Activated T-helper 1 cell treated with Interleukin-2 at 50 U/mL for 16 hours (primary cell): ENCODE data around the gene VDAC1.

Experiments
- DNase-seq: peaks from one replicate; pipeline ENCODE4 v3.0.0-alpha.2; 2020; ENCODE audit warnings: low read depth

Gene VDAC1

GRCh38 chr5:134024811-134025210, 20.0 kb upstream of the VDAC1 start:
- DNase-seq: no peak

DNA sequence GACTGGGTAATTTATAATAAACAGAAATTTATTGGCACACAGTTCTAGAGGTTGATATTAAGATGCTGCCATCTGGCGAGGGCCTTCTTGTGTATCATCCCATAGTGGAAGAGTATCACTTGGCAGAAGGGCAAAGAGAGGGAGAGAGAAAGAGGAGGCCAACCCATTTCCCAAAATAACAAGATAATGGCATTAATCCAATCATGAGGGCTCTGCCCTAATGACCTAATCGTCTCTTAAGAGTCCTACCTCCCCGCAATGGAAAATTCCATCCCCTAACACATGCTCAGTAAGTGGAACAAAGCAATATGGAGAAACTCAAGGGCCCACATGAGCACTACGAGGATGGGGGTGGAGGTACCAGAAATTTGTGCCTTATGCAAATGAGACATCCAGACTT, 17.6 kb upstream of the VDAC1 start:
- DNase-seq: no peak

DNA sequence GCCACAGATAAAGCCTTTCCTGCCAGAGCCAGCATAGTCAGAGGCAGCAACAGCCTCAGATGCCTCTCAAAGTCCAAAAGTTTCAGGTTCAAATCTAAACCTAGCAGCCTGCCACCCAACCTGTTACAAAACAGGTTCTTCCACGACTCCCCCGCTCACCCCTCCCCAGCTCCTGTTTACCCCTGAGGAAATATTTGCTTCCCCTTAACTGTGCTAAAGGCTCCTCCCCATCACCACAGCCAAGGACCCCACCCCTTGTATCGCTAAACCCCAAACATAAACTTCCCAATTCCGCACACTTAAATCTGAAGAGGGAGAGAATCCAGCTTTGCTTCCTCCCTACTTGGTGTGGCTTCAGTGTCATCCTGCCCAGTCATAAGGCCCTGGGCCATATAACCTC, 15.4 kb upstream of the VDAC1 start:
- no peak for DNase-seq

GRCh38 chr5:134019636-134020035, 14.9 kb upstream of the VDAC1 start:
- DNase-seq: no peak

GRCh38 chr5:134018986-134019316, 14.2 kb upstream of the VDAC1 start:
- no peak for DNase-seq

GRCh38 chr5:134018154-134018985, 13.6 kb upstream of the VDAC1 start:
- no peak for DNase-seq

DNA sequence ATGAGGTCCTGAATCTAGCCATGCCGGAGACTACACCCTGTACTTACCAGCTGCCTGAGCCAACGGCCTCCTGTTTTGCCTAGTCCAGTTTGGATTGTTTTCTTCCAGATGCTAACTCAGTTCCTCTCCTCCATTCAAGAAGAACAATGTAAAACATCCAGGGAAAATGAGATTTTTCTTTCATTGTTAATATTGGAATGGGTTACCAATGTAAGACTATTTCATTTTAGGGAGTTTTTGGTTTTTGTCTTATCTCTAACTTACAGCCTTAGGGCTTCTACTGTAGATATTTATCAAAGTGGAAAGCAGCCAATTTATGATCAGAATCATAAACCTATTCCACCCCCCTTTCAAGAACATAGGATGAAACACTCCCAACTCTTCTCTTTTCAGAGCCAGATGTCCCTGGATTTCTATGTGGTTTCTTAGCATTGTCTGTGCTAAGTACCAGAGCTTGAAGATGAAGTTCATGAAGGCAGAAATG, 3.5 kb upstream of the VDAC1 start:
- no peak for DNase-seq

DNA sequence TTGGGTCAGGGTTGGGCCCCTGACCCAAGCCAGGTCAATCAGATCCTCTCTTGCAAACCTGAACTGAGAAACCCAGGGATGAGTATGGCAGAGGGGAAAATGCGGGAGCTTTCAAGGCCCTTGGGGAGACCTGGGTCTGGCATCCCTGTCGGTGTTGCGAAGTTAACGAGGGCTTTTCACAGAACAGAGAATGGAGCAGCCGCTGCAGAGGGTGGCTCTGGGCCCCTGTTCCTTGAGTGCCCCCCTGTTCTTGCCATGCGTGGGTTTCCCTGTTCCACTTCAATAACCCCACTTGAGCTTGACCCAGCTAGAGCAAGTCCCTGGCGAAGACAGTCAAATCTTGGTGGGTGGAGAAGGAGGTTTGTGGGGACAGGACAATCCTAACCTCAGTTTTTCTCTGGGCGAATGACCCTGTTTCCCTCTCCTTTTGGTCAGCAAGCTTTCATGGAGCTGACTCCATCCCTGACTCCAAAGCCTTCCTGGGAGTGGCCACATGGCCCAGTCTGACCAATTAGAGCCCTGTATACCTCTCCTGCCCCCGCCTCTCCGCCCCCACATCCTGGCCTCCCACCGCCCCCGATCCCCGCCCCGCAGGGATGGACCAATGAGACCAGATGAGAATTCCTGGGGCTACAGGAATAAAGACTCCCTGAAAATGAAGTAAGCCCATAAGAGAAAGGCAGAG, 2.9 kb upstream of the VDAC1 start:
- DNase-seq: no peak

DNA sequence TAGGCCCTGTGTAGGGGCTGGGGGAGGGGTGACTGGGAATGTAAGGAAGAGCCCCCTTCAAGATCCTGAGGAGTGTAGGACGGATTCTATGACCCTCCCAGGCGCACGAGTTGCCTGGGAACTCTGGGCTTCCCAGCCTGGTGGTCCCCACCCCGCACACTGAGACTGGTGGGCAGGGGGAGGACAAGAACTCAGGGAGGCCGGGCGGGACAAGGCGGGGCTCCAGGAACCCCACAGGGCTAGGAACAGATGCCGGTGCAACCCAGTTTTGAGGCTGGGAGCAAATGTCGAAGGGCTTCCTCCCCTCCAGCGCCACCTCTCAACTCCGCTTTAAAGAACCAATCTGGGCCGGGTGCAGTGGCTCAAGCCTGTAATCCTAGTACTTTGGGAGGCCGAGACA, 1.3 kb upstream of the VDAC1 start:
- no peak for DNase-seq

DNA sequence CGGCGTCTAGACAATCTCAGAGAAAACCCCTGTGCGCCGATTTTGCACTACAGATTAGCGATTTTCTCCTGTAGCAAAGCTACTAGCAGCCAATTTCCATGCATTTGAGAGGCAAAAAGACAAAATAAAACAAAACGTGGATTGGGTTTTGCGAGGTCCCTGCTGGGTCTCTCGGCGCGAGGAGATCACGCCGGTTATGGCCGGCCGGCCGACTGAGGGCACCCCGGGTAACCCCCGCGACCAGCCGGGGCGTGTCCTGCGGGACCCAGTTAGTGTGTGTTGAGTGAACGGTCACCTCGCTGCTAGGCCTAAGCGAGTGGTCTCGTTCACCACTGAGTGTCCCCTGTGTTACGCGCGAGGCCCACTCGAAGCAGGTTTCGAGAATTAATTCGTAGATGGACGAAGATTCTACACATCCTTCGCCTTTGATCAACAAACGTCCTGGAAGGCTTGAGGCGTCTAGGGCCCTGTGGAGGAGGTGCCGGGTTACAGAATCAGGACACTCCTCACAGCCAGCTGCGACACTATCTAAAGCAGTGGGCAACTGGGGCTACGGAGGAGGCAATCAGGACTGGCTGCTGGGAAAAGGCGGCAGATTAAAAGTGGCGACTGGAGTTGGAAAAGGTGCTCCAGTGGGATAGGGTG, 764 bp upstream of the VDAC1 start:
- DNase-seq: no peak

DNA sequence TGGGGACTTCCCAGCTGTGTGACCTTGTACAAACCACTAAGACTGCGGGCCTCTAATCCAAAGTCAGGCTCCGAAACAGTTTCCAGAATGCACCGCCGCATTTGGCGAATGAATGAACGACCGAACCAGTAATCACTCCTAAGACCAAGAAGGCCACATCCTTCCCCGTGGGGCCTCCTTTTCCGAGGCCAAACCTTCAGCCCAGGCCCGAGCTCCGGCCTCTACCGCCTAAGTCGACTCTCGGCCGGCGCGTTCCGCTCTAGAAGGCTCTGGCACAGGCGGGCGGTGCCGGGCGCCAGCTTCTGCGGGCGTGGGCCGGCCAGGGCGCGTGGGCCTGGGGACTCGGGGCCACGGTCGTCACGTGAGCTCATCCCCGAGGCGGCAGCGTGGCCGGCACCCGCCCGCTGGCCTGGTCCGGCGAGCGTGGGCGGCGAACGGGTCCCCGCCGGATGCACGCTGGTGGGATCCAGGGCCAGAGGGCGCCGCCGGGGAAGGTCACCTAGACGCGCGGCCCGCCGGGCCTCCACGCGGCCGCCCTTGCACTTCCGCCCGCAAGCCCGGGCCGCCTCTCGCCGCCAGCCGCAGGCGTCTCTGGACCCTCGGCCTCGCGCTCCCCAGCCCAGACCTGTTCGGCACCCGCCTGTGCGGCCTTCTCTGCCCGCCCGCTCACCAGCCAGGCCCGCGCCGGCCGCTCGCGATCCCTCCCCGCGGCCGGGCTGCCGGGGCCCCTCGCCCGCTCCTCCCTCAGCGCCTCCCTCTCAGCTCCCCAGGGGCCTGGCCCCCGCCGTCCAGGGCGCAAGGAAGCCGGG, 754 bp downstream of the VDAC1 start:
- DNase-seq: peak; percentile 16

DNA sequence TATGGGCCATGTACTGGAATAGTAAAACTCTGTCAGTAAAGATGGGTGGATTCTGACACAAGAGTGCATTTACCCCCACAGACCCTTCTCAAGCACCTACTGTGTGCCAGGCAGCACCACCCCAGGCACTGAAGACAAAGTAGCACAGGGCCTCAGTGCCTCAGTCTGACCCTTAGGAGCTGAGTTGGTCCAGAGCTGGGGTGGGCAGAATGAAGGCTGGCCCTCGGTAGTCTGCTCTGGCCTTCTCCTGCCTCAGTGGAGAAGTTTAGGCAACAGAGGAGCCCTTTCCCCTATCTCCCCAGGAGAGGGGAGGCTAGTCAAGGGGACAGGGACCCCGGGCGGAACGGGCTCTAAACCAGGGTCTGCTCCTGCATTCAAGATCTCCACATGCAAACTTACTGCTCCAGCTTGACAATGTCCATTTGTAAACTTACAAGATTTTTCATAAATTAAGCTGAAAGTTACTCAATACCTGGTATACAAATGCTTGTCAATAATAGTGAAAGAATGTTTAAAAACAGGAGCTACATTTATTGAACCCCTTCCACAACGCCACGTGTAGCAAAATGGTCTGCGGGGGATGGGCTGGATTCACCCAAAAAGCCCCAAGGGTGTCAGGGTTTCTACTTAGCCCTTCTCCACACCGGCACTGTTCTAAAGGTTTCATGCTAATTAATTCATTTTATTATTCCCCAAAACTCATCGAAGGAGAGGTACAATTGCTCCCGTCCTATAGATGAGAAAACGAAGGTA, 1.5 kb downstream of the VDAC1 start:
- DNase-seq: no peak

DNA sequence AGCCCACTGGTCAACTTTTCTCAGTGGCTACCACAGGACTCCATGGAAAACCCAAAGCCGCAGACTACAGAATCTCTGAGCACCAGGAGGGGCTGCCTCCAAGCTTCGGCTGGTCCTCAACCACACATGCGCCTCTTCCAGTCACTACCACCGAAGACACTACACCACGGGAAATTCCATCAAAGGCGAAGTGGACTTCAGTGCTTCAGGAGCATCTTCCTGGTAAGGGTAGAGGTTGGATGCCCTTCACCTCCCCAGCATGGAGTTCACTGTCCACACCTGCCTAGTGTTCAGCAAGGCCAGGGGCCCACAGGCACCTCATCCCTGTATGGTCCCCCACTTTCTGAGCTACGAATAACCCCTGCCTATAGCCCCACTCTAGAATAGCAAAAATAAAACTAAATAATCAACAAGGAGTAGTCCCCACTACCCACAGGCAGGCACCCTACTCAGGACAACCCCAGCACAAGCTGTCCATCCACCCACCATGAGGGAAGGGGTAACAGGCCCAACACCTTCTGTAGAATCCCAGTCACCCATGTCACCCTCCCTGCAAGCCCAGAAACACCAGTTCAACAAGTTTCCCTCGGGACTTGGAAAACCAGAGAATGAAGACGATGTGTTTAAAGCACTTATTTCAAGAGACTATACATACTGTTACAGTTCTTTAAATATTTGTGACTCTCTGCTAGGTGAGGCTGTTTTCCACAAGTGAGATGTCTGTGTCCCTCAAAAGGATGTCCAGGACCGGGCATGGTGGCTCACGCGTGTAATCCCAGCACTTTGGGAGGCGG, 2.6 kb downstream of the VDAC1 start:
- no peak for DNase-seq

- no peak for DNase-seq
Measured at GRCh38 chr5:134000696-134001453, 3.9 kb downstream of the VDAC1 start.

DNA sequence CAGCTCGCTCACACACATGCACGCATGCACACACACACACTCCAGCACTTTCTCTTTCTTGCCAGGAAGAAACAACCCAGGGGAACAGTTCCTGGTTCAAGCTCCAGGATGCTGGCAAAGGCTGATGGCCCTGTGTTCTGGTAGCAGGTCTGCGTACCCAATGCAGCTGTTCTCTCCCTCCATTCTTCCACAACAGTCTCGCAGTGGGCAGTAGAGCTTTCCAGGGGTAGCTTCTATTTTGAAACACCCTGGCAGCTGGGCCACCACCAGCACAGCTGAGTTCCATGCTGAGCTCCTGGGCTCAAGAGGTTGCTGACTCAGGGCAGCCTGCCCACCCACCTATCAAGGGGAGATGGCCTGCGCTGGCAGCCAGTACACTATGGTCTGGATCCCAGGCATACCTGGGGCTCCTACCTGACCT, 4.7 kb downstream of the VDAC1 start:
- no peak for DNase-seq

DNA sequence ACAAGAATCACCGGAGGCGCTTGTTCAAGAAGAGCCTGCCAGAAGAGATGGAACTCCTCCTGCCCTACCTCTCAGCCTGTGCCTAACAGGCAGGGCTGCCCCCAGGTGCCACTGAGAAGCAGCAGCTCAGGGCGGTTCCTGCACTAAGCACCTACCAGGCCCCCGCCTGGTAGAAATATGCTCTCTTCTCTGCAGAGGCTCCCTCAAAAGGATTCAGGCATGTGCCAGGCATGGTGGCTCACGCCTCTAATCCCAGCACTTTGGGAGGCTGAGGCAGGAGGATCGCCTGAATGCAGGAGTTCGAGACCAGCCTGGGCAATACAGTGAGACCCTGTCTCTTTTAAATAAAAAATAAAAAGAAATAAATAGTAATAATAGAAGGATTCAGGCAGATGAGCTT, 6.0 kb downstream of the VDAC1 start:
- DNase-seq: no peak

DNA sequence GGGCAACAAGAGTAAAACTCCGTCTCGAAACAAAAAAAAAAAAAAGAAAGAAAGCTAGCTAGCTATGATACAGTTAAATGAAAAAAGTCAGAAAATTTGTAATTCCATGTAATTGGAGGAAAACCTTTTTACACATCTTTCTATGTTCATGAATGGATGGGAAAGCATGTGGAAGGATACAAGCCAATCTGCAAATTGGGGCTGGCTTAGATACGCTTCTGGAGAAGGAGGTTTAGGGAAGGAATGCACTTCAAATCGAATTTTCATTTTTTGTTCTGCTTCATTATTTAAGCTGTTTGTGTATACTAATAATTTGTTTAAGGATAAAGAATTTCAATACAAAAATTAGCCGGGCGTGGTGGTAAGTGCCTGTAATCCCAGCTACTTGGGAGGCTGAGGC, 6.7 kb downstream of the VDAC1 start:
- DNase-seq: no peak

DNA sequence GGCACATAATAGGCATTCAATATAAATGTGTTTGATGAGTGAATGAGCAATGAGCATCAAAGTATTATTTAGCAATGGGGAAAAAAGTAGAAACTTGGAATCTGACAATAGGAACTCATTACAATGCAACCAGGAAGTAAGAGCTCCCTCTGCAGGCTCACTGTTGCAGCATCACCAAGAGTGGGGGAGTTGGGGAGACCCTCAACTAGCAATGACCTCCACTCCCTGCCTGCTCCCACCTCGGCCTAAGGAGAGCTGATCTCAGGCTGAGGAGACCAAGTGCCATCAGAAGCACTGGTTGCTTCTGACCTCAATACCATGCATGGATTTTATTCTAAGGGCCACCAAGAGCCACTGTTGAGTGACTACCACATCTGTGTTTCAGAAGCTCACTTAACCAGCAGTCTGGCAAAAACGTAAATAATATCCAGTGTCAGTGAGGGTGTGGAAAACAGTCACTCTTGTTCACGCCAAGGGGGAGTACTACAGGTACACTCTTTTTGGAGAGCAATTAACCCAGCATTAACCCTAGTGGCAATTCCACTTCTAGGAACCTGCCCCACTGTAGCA, 8.0 kb downstream of the VDAC1 start:
- DNase-seq: no peak

DNA sequence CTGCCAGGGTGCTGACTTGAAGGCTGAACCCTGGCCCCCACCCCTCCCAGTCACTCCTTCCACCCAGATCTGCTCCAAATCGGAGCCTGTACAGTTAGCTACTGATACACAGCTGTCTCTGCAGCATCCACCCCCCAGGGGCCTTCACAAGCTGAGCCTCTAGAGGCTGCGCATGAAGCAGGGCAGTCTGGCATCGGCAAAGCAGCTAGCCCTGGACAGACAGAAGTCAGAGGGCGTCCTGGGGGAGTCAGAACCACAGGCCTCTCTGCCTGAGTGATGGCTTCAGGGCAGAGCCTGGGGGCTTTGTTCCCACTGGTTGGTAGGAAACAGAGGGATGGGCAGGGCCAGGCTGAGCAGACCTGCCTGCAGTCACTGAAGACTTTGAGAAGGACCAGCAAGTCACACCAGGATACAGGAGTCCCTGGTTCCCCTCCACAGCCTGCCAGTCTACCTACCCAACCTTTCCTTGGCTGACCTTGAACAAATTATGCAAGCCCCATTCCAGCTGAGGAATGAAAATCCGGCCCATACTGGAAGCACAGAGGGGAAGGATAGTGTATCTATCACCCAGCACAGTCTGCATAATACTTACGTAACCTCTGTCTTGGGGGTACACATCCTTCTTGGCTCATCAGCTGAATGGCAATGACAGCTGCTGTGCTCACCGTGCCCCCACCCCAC, 8.8 kb downstream of the VDAC1 start:
- no peak for DNase-seq
